Spinal cord (tissue), 10 donors: ENCODE measurements around the gene SMKR1. TPM values are rescaled to one million over a fixed set of nuclear protein-coding genes. Genes with fewer than 3 reads are reported as not detected.

ENCODE experiments used
- DNase-seq, 6 donors: peaks; one replicate each; pipeline versions ENCODE4 v3.0.0 to v3.0.0-alpha.2; 2013 to 2015; ENCODE audit warnings: low spot score in 6 of 6, low read depth in 4 of 6
- H3K27ac ChIP-seq: one replicate; pipeline ENCODE4 v1.5.1; 2013; ENCODE audit warnings: low read depth, low read length, control low read depth
- H3K27me3 ChIP-seq: one replicate; pipeline ENCODE4 v1.6.1; 2013; ENCODE audit warnings: low read length; ENCODE audit not compliant: control insufficient read depth, insufficient read depth
- H3K36me3 ChIP-seq: one replicate; pipeline ENCODE4 v1.6.1; 2013; ENCODE audit warnings: low read length; ENCODE audit not compliant: control insufficient read depth, insufficient read depth
- H3K4me1 ChIP-seq: one replicate; pipeline ENCODE4 v1.6.1; 2013; ENCODE audit warnings: low read length; ENCODE audit not compliant: control insufficient read depth, insufficient read depth
- H3K4me3 ChIP-seq: one replicate; pipeline ENCODE4 v1.5.1; 2013; ENCODE audit warnings: low read depth, low read length, control low read depth
- H3K9me3 ChIP-seq: one replicate; pipeline ENCODE4 v1.6.1; 2013; ENCODE audit warnings: low read length; ENCODE audit not compliant: control insufficient read depth, insufficient read depth
- WGBS: methylation state at CpG from one replicate; pipeline ENCODE4 v1.1.5; 2013; ENCODE audit warnings: missing lambda C conversion rate; ENCODE audit not compliant: insufficient coverage; 5-methylcytosine and 5-hydroxymethylcytosine counted together
- polyA plus RNA-seq, 2 donors: library from polyadenylated mRNA; unstranded; fragments of 120-200 nt; gene quantifications; one replicate each; pipeline ENCODE4 v1.2.1, GENCODE V29; 2013; ENCODE audit not compliant: insufficient read length in 2 of 2
- total RNA-seq, 2 donors: library from RNA; depleted of rRNA in 1 of 2; stranded (reverse); fragments of 120-200 nt in 1 of 2; fragments of >200 nt in 1 of 2; gene quantifications; one replicate each; pipeline versions ENCODE4 v1.2.3 to v1.2.4, GENCODE V29; 2013 to 2014
- donor health status: healthy.

SMKR1 gene
- total and polyA plus RNA-seq, 4 donors: 2.4 to 19.0 (median 8.2) TPM

GRCh38 chr7:129497156-129497555, 5.2 kb upstream of the SMKR1 start:
- H3K4me1 ChIP-seq: peaks cover 8% of the 10 kb centered on the region
- no peaks in the 10 kb centered on the region for H3K36me3 ChIP-seq
- 45% methylated on average over 4 of the region's 4 CpGs for WGBS
- H3K4me3 ChIP-seq: no peak overlapping the region
- H3K9me3 ChIP-seq: no peaks in the 10 kb centered on the region
- DNase-seq: no peak
- H3K27ac ChIP-seq: no peak overlapping the region
- no peaks in the 10 kb centered on the region for H3K27me3 ChIP-seq

DNA sequence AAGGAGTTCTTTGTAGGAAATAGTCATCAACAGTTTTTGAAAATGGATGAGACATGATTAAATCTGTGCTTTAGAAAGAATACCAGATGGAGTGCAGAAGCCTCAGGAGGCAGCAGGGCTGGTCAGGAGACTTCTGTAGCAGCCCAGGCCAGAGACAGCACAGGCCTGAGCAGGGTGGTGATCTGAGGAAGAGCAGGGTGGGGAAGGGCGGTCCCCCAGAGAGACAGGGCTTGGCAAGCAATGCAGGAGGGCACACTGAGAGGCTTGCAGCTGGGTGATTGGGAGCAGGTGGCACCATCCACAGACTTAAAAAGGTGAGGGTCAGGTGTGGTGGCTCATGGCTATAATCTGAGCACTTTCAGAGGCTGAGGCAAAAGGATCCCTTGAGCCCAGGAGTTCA, 4.3 kb upstream of the SMKR1 start:
- H3K9me3 ChIP-seq: no peaks in the 10 kb centered on the region
- DNase-seq: no peak
- H3K27me3 ChIP-seq: no peaks in the 10 kb centered on the region
- H3K36me3 ChIP-seq: no peaks in the 10 kb centered on the region
- 92% methylated on average over 1 of the region's 1 CpG for WGBS
- H3K4me3 ChIP-seq: no peak overlapping the region
- no peak overlapping the region for H3K27ac ChIP-seq
- peaks cover 13% of the 10 kb centered on the region for H3K4me1 ChIP-seq

DNA sequence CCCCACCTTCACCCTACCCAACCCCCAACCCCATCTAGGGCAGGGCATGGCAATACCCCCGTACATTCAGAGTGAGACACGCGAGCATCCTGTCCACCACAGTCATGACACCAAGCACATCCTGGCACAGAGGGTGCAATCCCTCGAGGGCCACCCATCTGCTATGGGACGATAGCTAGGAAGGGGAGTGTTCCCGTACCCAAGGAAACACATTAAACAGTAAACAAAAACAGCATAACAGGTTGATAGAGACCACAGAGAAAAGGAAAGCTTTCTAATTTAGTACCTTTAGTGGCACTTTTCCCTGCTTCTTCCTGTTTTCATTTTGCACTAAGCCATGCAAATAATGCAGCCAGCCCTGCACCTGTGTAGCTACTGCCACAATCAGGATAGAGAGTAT, 2.3 kb upstream of the SMKR1 start:
- Histone ChIP-seq H3K4me3 (no peak overlapping the region), H3K9me3 (no peaks in the 10 kb centered on the region), H3K36me3 (no peaks in the 10 kb centered on the region), H3K27ac (no peak overlapping the region), H3K27me3 (no peaks in the 10 kb centered on the region), H3K4me1 (peaks cover 19% of the 10 kb centered on the region)
- WGBS: 90% methylated on average over 2 of the region's 6 CpGs
- DNase-seq: no peak

GRCh38 chr7:129502708-129503685, 666 bp downstream of the SMKR1 start:
- peaks cover 19% of the 10 kb centered on the region for H3K4me1 ChIP-seq
- no peaks in the 10 kb centered on the region for H3K27me3 ChIP-seq
- DNase-seq: peak in 2 of 6 donors; percentile 27 to 64
- WGBS: 9% methylated on average over 57 of the region's 58 CpGs
- H3K4me3 ChIP-seq: peak overlapping the region; percentile 47
- H3K9me3 ChIP-seq: no peaks in the 10 kb centered on the region
- H3K27ac ChIP-seq: no peak overlapping the region
- H3K36me3 ChIP-seq: no peaks in the 10 kb centered on the region

DNA sequence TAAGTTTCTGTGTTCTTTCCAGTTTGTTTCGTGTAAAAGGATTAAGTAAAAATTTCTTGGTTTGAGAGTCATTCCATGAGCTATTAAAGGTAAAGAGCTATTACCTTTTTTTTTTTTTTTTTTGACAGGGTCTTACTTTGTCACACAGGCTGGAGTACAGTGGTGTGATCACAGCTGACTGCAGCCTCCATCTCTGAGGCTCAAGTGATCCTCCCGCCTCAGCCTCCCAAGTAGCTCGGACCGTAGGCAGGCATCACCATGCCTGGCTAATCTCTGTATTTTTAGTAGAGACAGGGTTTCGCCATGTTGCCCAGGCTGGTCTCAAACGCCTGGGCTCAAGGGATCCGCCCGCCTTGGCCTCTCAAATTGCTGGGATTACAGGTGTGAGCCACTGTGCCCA, 1.4 kb downstream of the SMKR1 start:
- DNase-seq: no peak
- WGBS: 96% methylated on average over 7 of the region's 8 CpGs
- Histone ChIP-seq H3K4me1 (peaks cover 19% of the 10 kb centered on the region), H3K27me3 (no peaks in the 10 kb centered on the region), H3K27ac (no peak overlapping the region), H3K36me3 (no peaks in the 10 kb centered on the region), H3K4me3 (no peak overlapping the region), H3K9me3 (no peaks in the 10 kb centered on the region)

- Histone ChIP-seq H3K4me3 (no peak overlapping the region), H3K9me3 (no peaks in the 10 kb centered on the region), H3K36me3 (no peaks in the 10 kb centered on the region), H3K27ac (no peak overlapping the region), H3K27me3 (no peaks in the 10 kb centered on the region), H3K4me1 (no peaks in the 10 kb centered on the region)
- DNase-seq: no peak
- 86% methylated on average over 5 of the region's 8 CpGs for WGBS
Observed at GRCh38 chr7:129512192-129512591, 9.9 kb downstream of the SMKR1 start.

DNA sequence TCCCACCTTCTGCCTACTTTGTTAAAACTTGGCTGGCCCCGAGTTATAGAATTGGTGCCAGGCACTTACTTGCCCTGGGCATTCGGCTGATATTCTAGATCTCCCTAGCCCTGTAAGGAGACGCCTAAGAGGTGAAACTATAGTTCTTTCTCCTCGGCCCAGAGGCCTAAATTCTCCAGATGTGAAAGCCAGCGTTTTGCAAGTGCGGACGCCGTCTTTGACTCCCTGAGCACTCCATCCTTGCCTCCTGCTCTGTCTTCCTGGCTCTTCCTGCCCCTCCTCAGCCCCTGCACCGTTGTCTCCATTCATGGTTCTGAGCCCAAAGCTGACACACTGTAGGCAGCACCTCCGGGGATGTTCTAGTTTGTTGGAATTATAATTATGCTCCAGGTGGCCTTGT, 11.2 kb downstream of the SMKR1 start:
- DNase-seq: no peak
- Histone ChIP-seq H3K36me3 (no peaks in the 10 kb centered on the region), H3K9me3 (no peaks in the 10 kb centered on the region), H3K27ac (no peak overlapping the region), H3K4me1 (no peaks in the 10 kb centered on the region), H3K27me3 (no peaks in the 10 kb centered on the region), H3K4me3 (no peak overlapping the region)
- 88% methylated on average over 9 of the region's 10 CpGs for WGBS

- H3K4me1 ChIP-seq: no peaks in the 10 kb centered on the region
- DNase-seq: no peak
- no peak overlapping the region for H3K4me3 ChIP-seq
- H3K27me3 ChIP-seq: no peaks in the 10 kb centered on the region
- no peak overlapping the region for H3K27ac ChIP-seq
- no peaks in the 10 kb centered on the region for H3K9me3 ChIP-seq
- H3K36me3 ChIP-seq: no peaks in the 10 kb centered on the region
- WGBS: 55% methylated on average over 2 of the region's 4 CpGs
Observed at GRCh38 chr7:129514683-129515082, 12.4 kb downstream of the SMKR1 start.

GRCh38 chr7:129515381-129515780, 13.1 kb downstream of the SMKR1 start:
- Histone ChIP-seq H3K36me3 (no peaks in the 10 kb centered on the region), H3K27me3 (no peaks in the 10 kb centered on the region), H3K9me3 (no peaks in the 10 kb centered on the region), H3K27ac (no peak overlapping the region), H3K4me3 (no peak overlapping the region), H3K4me1 (no peaks in the 10 kb centered on the region)
- no CpG with 5 or more reads among the region's 4 CpGs for WGBS
- no peak for DNase-seq

DNA sequence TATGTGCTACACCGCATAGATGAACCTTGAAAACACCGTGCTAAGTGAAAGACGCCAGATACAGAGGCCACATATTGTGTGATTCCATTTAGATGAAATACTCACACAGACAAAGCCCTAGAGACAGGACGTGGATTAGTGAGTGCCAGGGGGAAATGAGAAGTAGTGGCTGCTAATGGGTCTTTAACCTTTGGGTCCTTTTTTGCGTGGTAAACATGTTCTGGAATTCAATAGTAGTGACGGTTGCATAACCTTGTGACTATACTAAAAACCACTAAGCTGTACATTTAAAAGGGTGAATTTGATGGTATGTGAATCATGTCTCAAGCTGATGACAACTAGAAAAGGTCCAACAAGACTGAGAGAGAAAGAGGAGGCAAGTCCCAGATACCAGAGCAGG, 15.6 kb downstream of the SMKR1 start:
- 100% methylated on average over 1 of the region's 6 CpGs for WGBS
- H3K36me3 ChIP-seq: no peaks in the 10 kb centered on the region

More for the DNA sequence above, 15.6 kb downstream of the SMKR1 start:
- Histone ChIP-seq H3K4me1 (no peaks in the 10 kb centered on the region), H3K27me3 (peaks cover 4% of the 10 kb centered on the region), H3K27ac (no peak overlapping the region), H3K9me3 (no peaks in the 10 kb centered on the region), H3K4me3 (no peak overlapping the region)
- DNase-seq: no peak
